ENCODE results near the gene PFDN2.

DNA sequence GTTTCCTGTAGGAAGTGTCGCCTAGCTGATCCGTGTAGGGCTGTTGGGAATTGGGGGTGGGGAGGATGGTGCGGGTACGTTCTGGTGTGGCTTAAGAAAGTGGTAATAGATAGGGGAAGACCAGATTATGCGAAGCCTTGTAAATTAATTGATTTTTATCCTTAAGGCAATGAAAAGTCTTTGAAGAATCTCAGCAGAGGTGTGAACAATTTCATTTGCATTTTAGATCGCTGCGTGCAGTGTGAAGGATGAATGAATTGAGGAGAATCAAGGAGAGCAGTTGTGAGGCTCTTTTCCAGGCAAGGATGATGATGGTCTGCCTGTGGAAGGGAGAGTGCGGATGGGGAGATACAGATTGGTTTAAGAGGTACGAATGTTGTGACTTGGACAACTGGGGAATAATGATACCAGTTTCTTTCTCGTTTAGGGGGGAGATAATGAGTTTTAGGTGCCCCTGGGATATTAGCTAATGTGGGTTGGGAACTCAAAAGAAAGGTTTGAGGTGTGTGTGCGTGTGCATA is 15.4 kb upstream of the PFDN2 start:
- TF ChIP-seq, protein P1, sequence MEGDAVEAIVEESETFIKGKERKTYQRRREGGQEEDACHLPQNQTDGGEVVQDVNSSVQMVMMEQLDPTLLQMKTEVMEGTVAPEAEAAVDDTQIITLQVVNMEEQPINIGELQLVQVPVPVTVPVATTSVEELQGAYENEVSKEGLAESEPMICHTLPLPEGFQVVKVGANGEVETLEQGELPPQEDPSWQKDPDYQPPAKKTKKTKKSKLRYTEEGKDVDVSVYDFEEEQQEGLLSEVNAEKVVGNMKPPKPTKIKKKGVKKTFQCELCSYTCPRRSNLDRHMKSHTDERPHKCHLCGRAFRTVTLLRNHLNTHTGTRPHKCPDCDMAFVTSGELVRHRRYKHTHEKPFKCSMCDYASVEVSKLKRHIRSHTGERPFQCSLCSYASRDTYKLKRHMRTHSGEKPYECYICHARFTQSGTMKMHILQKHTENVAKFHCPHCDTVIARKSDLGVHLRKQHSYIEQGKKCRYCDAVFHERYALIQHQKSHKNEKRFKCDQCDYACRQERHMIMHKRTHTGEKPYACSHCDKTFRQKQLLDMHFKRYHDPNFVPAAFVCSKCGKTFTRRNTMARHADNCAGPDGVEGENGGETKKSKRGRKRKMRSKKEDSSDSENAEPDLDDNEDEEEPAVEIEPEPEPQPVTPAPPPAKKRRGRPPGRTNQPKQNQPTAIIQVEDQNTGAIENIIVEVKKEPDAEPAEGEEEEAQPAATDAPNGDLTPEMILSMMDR (IDR thresholded peaks at IDR 0.05), result no peak
- TF ChIP-seq POLR2A (IDR thresholded peaks at IDR 0.05), result no peak
